Brain microvascular endothelial cell (primary cell): ENCODE results near the gene ZNF646.

Experiments used
- DNase-seq: peaks from one replicate; pipeline ENCODE4 v3.0.0-alpha.2; 2020
- H3K27ac ChIP-seq: fragments of 250-450 bp; sonication (Bioruptor Pico); 2 replicates; pipeline ENCODE4 v1.5.1; 2020; ENCODE audit warnings: mild to moderate bottlenecking, moderate library complexity
- H3K27me3 ChIP-seq: fragments of 250-450 bp; sonication (Bioruptor Pico); replicated peaks from 2 replicates; pipeline ENCODE4 v1.5.1; 2020; ENCODE audit warnings: mild to moderate bottlenecking
- H3K36me3 ChIP-seq: fragments of 250-450 bp; sonication (Bioruptor Pico); replicated peaks from 2 replicates; pipeline ENCODE4 v1.5.1; 2020; ENCODE audit warnings: mild to moderate bottlenecking
- H3K4me3 ChIP-seq: 2 replicates; pipeline ENCODE4 v1.5.1; 2011; ENCODE audit warnings: low read depth, mild to moderate bottlenecking, control low read depth, low read length, moderate library complexity
- CTCF ChIP-seq: IDR thresholded peaks from 2 replicates; pipeline ENCODE4 v1.5.1; 2011; ENCODE audit warnings: low read depth, mild to moderate bottlenecking, moderate library complexity, low read length, control low read depth, inconsistent platforms; ENCODE audit errors: missing control alignments
- in situ Hi-C: cut with HindIII; loops from 2 replicates; pipeline ENCODE4 v1.10.0; 2017; ENCODE audit warnings: low sequenced_read_pairs, low pct_ligation_motif_present

The ZNF646 gene

GRCh38 chr16:31114468-31114867 lies 40.2 kb downstream of the ZNF646 start:
- DNase-seq: no peak
- Histone ChIP-seq H3K27ac (no peak overlapping the region), H3K27me3 (no peaks in the 10 kb centered on the region), H3K36me3 (peaks cover 32% of the 10 kb centered on the region), H3K4me3 (no peak overlapping the region)
- in situ Hi-C loops: no loop called here
- TF ChIP-seq CTCF: no peak

- Histone ChIP-seq H3K27me3 (no peaks in the 10 kb centered on the region), H3K36me3 (peaks cover 24% of the 10 kb centered on the region), H3K27ac (peak within 1 kb of the TSS; percentile 95), H3K4me3 (peak within 1 kb of the TSS; percentile 71)
- no peak for TF ChIP-seq CTCF
- in situ Hi-C loops: no loop called here
- DNase-seq: peak; percentile 99
Observed at GRCh38 chr16:31117384-31118222, 43.4 kb downstream of the ZNF646 start, which contains the start of gene KAT8. TSS of gene KAT8 (plus strand) at chr16:31117664. CDS start at chr16:31117682, 18 bp downstream.

GRCh38 chr16:31118223-31119155 lies 44.3 kb downstream of the ZNF646 start:
- peak overlapping the region; percentile 71 for H3K4me3 ChIP-seq
- TF ChIP-seq CTCF: no peak
- peak overlapping the region; percentile 95 for H3K27ac ChIP-seq
- peak; percentile 47 for DNase-seq
- H3K27me3 ChIP-seq: no peaks in the 10 kb centered on the region
- in situ Hi-C loops: no loop called here
- peaks cover 22% of the 10 kb centered on the region for H3K36me3 ChIP-seq

GRCh38 chr16:31120129-31120528 lies 45.9 kb downstream of the ZNF646 start:
- peaks cover 22% of the 10 kb centered on the region for H3K36me3 ChIP-seq
- no peak overlapping the region for H3K4me3 ChIP-seq
- no peak overlapping the region for H3K27ac ChIP-seq
- no peaks in the 10 kb centered on the region for H3K27me3 ChIP-seq
- DNase-seq: no peak
- TF ChIP-seq CTCF: no peak
- in situ Hi-C loops: no loop called here

GRCh38 chr16:31125844-31126243 lies 51.6 kb downstream of the ZNF646 start:
- in situ Hi-C loops: no loop called here
- H3K27ac ChIP-seq: no peak overlapping the region
- TF ChIP-seq CTCF: no peak
- H3K27me3 ChIP-seq: no peaks in the 10 kb centered on the region
- no peak for DNase-seq
- H3K4me3 ChIP-seq: no peak overlapping the region
- H3K36me3 ChIP-seq: peaks cover 11% of the 10 kb centered on the region
